Mesenchymal stem cell (in vitro differentiated cells and primary cell): ENCODE data around the gene TAF3.

Experiments
- DNase-seq: peaks from one replicate; pipeline ENCODE4 v3.0.0-alpha.2; 2013
- H2AFZ ChIP-seq: one replicate; pipeline ENCODE4 v1.6.1; 2013; ENCODE audit warnings: low read depth, mild to moderate bottlenecking, control low read depth, inconsistent platforms, low read length, moderate library complexity
- H2AK5ac ChIP-seq: 2 replicates; pipeline ENCODE4 v1.6.1; 2013; ENCODE audit warnings: low read length, moderate library complexity, mild to moderate bottlenecking, inconsistent platforms; ENCODE audit not compliant: severe bottlenecking
- H2BK120ac ChIP-seq: one replicate; pipeline ENCODE4 v1.6.1; 2013; ENCODE audit warnings: low read depth, mild to moderate bottlenecking, inconsistent platforms, low read length, moderate library complexity
- H2BK12ac ChIP-seq, 2 experiments: one replicate each; pipeline ENCODE4 v1.6.1; 2013; ENCODE audit warnings: inconsistent platforms in 2 of 2, low read length in 2 of 2, mild to moderate bottlenecking in 2 of 2, moderate library complexity in 2 of 2, control low read depth in 1 of 2
- H2BK15ac ChIP-seq: one replicate; pipeline ENCODE4 v1.6.1; 2013; ENCODE audit warnings: mild to moderate bottlenecking, low read depth, inconsistent platforms; ENCODE audit not compliant: poor library complexity, severe bottlenecking
- H2BK5ac ChIP-seq: 2 replicates; pipeline ENCODE4 v1.6.1; 2013; ENCODE audit warnings: low read depth, mild to moderate bottlenecking, low read length, control low read depth, inconsistent platforms; ENCODE audit not compliant: poor library complexity, severe bottlenecking
- H3K14ac ChIP-seq, 2 experiments: one replicate each; pipeline ENCODE4 v1.6.1; 2013; ENCODE audit warnings: inconsistent platforms in 2 of 2, low read length in 2 of 2, control low read depth in 1 of 2, mild to moderate bottlenecking in 1 of 2, moderate library complexity in 1 of 2
- H3K18ac ChIP-seq, 2 experiments: one replicate each; pipeline ENCODE4 v1.6.1; 2013; ENCODE audit warnings: inconsistent platforms in 2 of 2, low read length in 2 of 2, control low read depth in 1 of 2, low read depth in 1 of 2, mild to moderate bottlenecking in 1 of 2
- H3K23ac ChIP-seq, 2 experiments: one replicate each; pipeline ENCODE4 v1.6.1; 2013; ENCODE audit warnings: inconsistent platforms in 2 of 2, low read length in 2 of 2, mild to moderate bottlenecking in 2 of 2, moderate library complexity in 2 of 2, control low read depth in 1 of 2
- H3K27ac ChIP-seq: 2 replicates; pipeline ENCODE4 v1.5.1; 2013; ENCODE audit warnings: mild to moderate bottlenecking, moderate library complexity, low read length, control low read depth, inconsistent platforms; ENCODE audit not compliant: poor library complexity, severe bottlenecking
- H3K27me3 ChIP-seq, 2 experiments: 2 replicates each; pipeline versions ENCODE4 v1.6.1 to v1.7.0; 2013; ENCODE audit warnings: low read length in 2 of 2, mild to moderate bottlenecking in 2 of 2, moderate library complexity in 2 of 2, control low read depth in 1 of 2, inconsistent platforms in 1 of 2; ENCODE audit not compliant: control insufficient read depth in 1 of 2, insufficient read depth in 1 of 2
- H3K36me3 ChIP-seq, 2 experiments: 2 replicates each; pipeline versions ENCODE4 v1.6.1 to v1.7.0; 2013; ENCODE audit warnings: low read length in 2 of 2, control low read depth in 1 of 2, inconsistent platforms in 1 of 2, low read depth in 1 of 2, mild to moderate bottlenecking in 1 of 2; ENCODE audit not compliant: insufficient read depth in 2 of 2, control insufficient read depth in 1 of 2
- H3K4ac ChIP-seq, 2 experiments: one replicate each; pipeline ENCODE4 v1.6.1; 2013; ENCODE audit warnings: inconsistent platforms in 2 of 2, low read length in 2 of 2, mild to moderate bottlenecking in 2 of 2, moderate library complexity in 2 of 2, control low read depth in 1 of 2, low read depth in 1 of 2
- H3K4me1 ChIP-seq: 2 replicates; pipeline ENCODE4 v1.6.1; 2013; ENCODE audit warnings: low read depth, low read length, control low read depth; ENCODE audit not compliant: control insufficient read depth, insufficient read depth
- H3K4me2 ChIP-seq: 2 replicates; pipeline ENCODE4 v1.6.1; 2013; ENCODE audit warnings: low read length, mild to moderate bottlenecking, inconsistent platforms; ENCODE audit not compliant: poor library complexity, severe bottlenecking
- H3K4me3 ChIP-seq, 2 experiments: 2 replicates each; pipeline versions ENCODE4 v1.5.1 to v1.7.0; 2013; ENCODE audit warnings: low read length in 2 of 2, mild to moderate bottlenecking in 2 of 2, control low read depth in 1 of 2, low read depth in 1 of 2; ENCODE audit not compliant: insufficient read depth in 1 of 2
- H3K79me1 ChIP-seq: replicated peaks from 2 replicates; pipeline ENCODE4 v1.6.1; 2013; ENCODE audit warnings: mild to moderate bottlenecking, control low read depth, low read length, inconsistent platforms; ENCODE audit not compliant: poor library complexity, severe bottlenecking
- H3K9ac ChIP-seq: 2 replicates; pipeline ENCODE4 v1.7.0; 2013; ENCODE audit warnings: mild to moderate bottlenecking, low read length, moderate library complexity
- H3K9me3 ChIP-seq: 2 replicates; pipeline ENCODE4 v1.7.0; 2013; ENCODE audit warnings: mild to moderate bottlenecking, low read length; ENCODE audit not compliant: control insufficient read depth
- H4K8ac ChIP-seq: one replicate; pipeline ENCODE4 v1.6.1; 2013; ENCODE audit warnings: inconsistent platforms, mild to moderate bottlenecking, low read length, moderate library complexity
- H4K91ac ChIP-seq: one replicate; pipeline ENCODE4 v1.6.1; 2013; ENCODE audit warnings: mild to moderate bottlenecking, low read length, inconsistent platforms
- WGBS: methylation state at CpG from one replicate; pipeline ENCODE4 v1.1.7; 2013; ENCODE audit warnings: mixed read lengths; 5-methylcytosine and 5-hydroxymethylcytosine counted together

Gene TAF3

DNA sequence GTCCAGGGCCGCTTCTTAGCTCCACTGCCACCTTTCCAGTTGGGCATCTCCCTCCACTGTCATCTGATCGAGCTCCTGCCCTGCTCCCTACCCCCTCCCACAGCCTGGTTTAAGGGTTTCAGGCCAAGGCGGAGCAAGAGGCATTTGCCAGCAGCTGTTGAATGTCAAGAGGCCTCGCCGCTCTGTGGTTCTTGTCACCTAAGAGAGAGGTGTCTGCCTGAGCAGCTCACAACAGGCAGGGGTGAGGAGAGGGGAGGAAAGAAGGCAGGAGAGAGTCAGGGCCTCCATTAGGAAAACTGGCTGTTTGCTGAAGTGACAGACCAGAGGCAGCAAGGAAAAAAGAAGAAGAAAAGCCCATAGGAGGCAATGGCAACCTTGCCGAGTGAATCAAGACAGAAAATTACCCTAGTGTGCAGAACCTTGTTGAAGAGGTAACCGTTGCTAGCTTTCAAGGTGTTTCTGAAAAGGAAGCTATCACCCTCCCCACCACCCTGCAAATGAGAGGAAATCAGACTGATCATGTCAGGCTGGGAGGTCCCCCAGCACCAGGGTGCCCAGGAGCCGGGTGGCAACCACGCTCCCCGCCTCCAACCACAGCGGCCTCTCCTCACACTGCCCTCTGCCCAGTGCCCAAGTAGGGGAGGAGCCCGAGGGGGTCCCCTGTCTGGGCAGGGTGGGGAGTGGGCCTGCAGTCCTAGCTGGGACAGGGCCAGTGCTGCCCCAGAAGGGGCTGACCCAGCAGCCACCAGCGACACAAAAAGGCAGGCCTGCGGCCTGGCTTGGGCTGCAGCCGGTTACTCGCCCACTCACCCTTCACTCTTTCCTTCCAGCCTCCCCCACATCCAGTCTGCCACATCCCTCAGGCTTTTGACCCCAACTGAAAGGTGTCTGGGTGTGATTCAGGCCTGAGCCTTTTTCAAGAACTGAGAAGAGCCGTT, 243.2 kb downstream of the TAF3 start:
- Histone ChIP-seq H4K91ac (peak overlapping the region; percentile 87), H3K9me3 (no peaks in the 10 kb centered on the region), H2BK120ac (peak overlapping the region; percentile 57), H3K4me1 (peaks cover 1% of the 10 kb centered on the region), H3K79me1 (no peaks in the 10 kb centered on the region), H3K14ac (no peak overlapping the region), H2BK15ac (no peak overlapping the region), H2AK5ac (no peak overlapping the region), H2BK12ac (peak overlapping the region; percentile 65 to 92), H3K27ac (no peak overlapping the region), H3K4ac (peak overlapping the region; percentile 78 to 91), H3K36me3 (no peaks in the 10 kb centered on the region), H3K4me3 (no peak overlapping the region), H4K8ac (peak overlapping the region; percentile 67), H3K4me2 (no peak overlapping the region), H2AFZ (no peak overlapping the region), H3K18ac (peak overlapping the region; percentile 88 to 93), H3K27me3 (peaks cover 84 to 96% of the 10 kb centered on the region in 2 experiments), H3K9ac (no peak overlapping the region), H2BK5ac (no peak overlapping the region), H3K23ac (no peak overlapping the region)
- DNase-seq = no peak
- 49% methylated on average over 16 of the region's 17 CpGs for WGBS

DNA sequence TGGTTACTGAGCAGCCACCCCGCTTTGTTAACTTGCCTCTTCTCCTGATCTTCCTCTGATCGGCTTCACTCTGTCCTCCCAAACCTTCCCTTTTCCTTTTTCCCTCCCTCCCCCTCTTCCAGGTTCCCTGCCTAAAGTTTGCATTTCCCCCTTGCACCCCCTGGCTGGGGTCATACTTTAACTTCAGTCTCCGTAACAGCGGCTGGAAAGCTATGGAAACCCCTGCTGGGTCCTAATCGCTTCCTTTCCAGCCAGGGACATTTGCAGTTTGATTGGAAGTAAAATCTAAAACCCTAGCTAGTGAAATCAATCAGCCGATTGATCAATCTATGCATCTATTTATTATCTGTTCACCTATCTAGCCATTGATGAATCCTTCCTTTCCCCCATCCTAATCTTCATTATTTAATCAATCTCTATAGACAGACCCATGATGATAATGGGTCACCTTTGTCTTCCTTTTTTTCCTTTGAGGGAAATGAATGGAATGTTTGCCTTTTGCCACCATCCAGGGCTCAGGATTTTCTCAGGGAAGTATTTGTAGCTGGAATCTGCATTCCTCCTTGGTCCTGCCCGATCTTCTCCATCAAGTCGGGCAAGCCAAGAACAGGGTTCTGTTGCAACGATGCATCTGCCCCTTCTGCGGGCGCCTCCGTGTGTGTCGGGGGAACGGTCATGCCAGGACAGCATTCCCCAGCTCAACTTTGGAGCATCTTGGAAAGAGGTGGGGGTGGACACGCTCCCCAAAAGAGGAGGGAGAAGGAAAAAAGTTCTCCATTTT, 245.0 kb downstream of the TAF3 start:
- H2BK15ac ChIP-seq = no peak overlapping the region
- no peak overlapping the region for H3K23ac ChIP-seq
- no peak overlapping the region for H3K27ac ChIP-seq
- no peak overlapping the region for H3K14ac ChIP-seq
- peaks cover 66 to 87% of the 10 kb centered on the region in 2 experiments for H3K27me3 ChIP-seq
- no peak overlapping the region for H2AK5ac ChIP-seq
- no peak overlapping the region for H4K91ac ChIP-seq
- H3K4ac ChIP-seq = no peak overlapping the region
- no peak overlapping the region for H4K8ac ChIP-seq
- no peak for DNase-seq
- H3K4me1 ChIP-seq = peaks cover 1% of the 10 kb centered on the region
- H2BK120ac ChIP-seq = no peak overlapping the region
- H2AFZ ChIP-seq = no peak overlapping the region
- no peak overlapping the region for H3K4me2 ChIP-seq
- H3K36me3 ChIP-seq = no peaks in the 10 kb centered on the region
- H3K79me1 ChIP-seq = no peaks in the 10 kb centered on the region
- peak overlapping the region; percentile 11 to 12 for H2BK12ac ChIP-seq
- no peak overlapping the region for H3K9ac ChIP-seq
- H3K4me3 ChIP-seq = no peak overlapping the region
- no peaks in the 10 kb centered on the region for H3K9me3 ChIP-seq
- H2BK5ac ChIP-seq = no peak overlapping the region
- peak overlapping the region in 1 of 2 experiments; percentile 50 for H3K18ac ChIP-seq
- WGBS = 73% methylated on average over 15 of the region's 15 CpGs

DNA sequence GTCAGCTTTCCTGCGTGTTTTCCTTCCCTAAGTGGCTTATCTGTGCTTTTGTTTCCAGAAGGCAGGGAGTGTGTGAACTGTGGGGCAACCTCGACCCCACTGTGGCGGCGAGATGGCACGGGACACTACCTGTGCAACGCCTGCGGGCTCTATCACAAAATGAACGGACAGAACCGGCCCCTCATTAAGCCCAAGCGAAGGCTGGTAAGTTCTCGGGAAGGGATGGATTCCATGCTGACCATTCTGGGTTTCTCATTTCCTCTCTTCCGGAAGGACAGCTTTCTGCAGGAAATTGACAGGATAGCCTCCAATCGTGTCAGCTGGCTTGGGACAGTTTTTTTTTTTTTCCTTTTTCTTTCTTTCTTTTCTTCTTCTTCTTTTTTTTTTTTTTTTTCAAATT, 245.6 kb downstream of the TAF3 start:
- no peak overlapping the region for H3K9ac ChIP-seq
- no peak overlapping the region for H3K27ac ChIP-seq
- WGBS = 64% methylated on average over 13 of the region's 13 CpGs
- peaks cover 1% of the 10 kb centered on the region for H3K4me1 ChIP-seq
- H3K4me2 ChIP-seq = no peak overlapping the region
- H4K91ac ChIP-seq = no peak overlapping the region
- DNase-seq = no peak
- peak overlapping the region in 1 of 2 experiments; percentile 50 for H3K18ac ChIP-seq
- H3K14ac ChIP-seq = no peak overlapping the region
- H3K36me3 ChIP-seq = no peaks in the 10 kb centered on the region
- H2BK5ac ChIP-seq = no peak overlapping the region
- no peak overlapping the region for H3K23ac ChIP-seq
- no peak overlapping the region for H2BK120ac ChIP-seq
- peak overlapping the region; percentile 10 for H4K8ac ChIP-seq
- no peak overlapping the region for H3K4me3 ChIP-seq
- peaks cover 60 to 82% of the 10 kb centered on the region in 2 experiments for H3K27me3 ChIP-seq
- no peaks in the 10 kb centered on the region for H3K9me3 ChIP-seq
- no peak overlapping the region for H2BK15ac ChIP-seq
- peak overlapping the region; percentile 11 to 12 for H2BK12ac ChIP-seq
- no peak overlapping the region for H2AFZ ChIP-seq
- H3K79me1 ChIP-seq = no peaks in the 10 kb centered on the region
- no peak overlapping the region for H3K4ac ChIP-seq
- no peak overlapping the region for H2AK5ac ChIP-seq

DNA sequence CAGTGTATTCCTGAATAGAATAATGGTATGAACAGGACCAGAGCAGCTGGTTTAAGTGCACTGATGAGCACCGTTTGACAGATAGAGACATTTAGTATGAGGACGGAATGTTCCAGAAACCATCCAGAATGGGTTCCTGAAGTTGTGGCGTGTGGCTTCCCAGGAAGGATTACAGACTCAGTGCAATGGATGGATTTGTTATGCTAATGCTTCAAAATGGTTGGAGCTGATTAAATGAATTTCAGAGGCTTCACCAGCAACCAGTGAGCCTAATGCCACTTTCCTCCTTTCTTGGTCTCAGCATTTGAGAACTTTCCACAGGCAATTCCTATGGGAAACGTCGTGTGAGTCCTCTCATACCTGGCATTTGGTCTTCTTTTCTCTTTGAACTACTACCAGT, 246.1 kb downstream of the TAF3 start:
- H2AFZ ChIP-seq = no peak overlapping the region
- H3K4me3 ChIP-seq = no peak overlapping the region
- no peak overlapping the region for H2BK15ac ChIP-seq
- no peak overlapping the region for H3K9ac ChIP-seq
- H4K91ac ChIP-seq = no peak overlapping the region
- no peak for DNase-seq
- H4K8ac ChIP-seq = peak overlapping the region; percentile 56
- no peak overlapping the region for H3K18ac ChIP-seq
- H2AK5ac ChIP-seq = no peak overlapping the region
- H3K36me3 ChIP-seq = no peaks in the 10 kb centered on the region
- H3K27me3 ChIP-seq = peaks cover 55 to 82% of the 10 kb centered on the region in 2 experiments
- H2BK12ac ChIP-seq = no peak overlapping the region
- no peak overlapping the region for H2BK120ac ChIP-seq
- no peak overlapping the region for H3K23ac ChIP-seq
- H3K4ac ChIP-seq = no peak overlapping the region
- H3K27ac ChIP-seq = no peak overlapping the region
- WGBS = 69% methylated on average over 5 of the region's 5 CpGs
- H3K4me1 ChIP-seq = peaks cover 1% of the 10 kb centered on the region
- no peaks in the 10 kb centered on the region for H3K79me1 ChIP-seq
- H3K14ac ChIP-seq = no peak overlapping the region
- no peaks in the 10 kb centered on the region for H3K9me3 ChIP-seq
- no peak overlapping the region for H2BK5ac ChIP-seq
- H3K4me2 ChIP-seq = no peak overlapping the region
